GM18909 (cell line): ENCODE results near the gene PPIL1.

Source experiments
- ATAC-seq: cut with Tn5 transposase; IDR thresholded peaks from one replicate; pipeline ENCODE4 v1.9.1; 2021; ENCODE audit warnings: mild to moderate bottlenecking; ENCODE audit not compliant: unreplicated experiment, poor library complexity

PPIL1 gene

DNA sequence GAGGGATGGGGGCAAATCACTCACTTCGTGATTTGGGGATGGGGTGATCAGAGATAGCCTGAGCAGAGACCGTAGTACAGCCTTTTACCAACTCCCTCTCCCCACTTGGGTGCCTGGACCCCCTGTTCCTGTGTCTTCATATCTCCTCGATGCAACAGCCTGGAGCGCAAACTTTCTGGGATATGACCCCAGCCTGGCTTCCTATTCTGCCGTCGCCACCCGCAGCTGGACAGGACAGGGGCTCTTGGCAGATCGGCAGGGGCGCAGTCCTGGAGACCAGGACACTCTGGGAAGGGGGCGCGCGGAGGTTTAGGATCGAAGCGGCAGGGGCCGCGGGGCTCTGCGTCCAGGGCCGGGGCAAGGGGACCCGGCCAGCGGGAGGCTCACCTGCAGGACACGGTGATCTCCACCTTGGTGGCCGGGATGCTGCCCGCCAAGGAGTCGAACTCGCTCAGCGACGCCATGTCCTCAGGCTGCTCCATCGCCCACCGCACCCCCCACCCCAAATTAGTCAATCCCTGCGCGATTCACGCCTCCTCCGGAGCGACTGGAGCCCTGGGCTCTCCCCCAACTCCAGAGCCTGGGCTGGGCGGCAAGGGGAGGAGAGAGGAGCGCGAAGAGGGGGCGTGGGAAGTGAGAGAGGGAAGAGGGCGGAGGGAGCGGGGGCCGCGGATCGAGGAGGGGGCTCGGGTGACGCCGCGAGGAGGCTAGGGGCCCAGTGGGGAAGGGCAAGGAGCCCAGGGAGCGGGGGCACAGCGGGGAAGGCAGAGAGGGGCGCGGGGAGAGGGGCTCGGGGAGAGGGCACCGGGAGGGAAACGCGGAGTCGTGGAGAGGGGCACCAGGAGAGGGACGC, 35.5 kb downstream of the PPIL1 start, which contains the start of gene CPNE5:
Gene CPNE5, minus strand, starts transcription at position 549 of the 853 bp plus-strand sequence. Its CDS starts 67 bp downstream, at position 482.
- ATAC-seq = no peak

DNA sequence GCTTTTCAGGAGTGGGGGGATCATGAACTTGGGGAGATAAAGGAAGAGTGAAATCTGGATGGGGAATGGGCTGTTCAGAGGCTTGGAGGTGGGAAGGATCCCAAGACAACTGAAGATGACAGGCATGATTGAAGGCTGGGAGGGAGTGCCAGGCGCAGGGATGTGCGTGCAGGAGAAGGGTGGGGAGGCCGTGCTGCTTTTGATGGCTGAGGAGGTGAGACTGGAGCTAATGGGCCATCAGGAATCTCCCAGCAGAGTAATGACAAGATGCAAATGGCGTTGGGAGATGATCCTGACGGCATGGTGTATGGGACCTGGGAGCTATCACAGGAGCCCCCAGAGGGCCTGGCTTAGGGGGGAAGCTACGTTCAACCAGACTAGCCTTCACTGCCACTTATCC, 36.9 kb downstream of the PPIL1 start:
- no peak for ATAC-seq

DNA sequence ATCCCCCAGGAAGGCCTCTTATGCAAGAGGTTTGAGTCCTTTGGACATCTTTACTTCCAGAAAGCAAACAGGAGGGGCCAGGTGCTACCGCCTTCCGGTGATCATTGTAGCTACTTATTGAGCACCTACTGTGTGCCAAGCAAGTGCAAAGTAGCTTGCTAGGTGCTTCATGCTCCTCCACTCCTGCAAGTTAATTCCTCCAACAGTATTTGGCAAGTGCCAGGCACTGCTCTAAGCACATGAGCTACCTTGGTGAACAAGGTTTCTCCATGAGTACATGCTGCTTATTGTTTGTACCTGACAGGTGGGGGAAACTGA, 37.6 kb downstream of the PPIL1 start:
- no peak for ATAC-seq

DNA sequence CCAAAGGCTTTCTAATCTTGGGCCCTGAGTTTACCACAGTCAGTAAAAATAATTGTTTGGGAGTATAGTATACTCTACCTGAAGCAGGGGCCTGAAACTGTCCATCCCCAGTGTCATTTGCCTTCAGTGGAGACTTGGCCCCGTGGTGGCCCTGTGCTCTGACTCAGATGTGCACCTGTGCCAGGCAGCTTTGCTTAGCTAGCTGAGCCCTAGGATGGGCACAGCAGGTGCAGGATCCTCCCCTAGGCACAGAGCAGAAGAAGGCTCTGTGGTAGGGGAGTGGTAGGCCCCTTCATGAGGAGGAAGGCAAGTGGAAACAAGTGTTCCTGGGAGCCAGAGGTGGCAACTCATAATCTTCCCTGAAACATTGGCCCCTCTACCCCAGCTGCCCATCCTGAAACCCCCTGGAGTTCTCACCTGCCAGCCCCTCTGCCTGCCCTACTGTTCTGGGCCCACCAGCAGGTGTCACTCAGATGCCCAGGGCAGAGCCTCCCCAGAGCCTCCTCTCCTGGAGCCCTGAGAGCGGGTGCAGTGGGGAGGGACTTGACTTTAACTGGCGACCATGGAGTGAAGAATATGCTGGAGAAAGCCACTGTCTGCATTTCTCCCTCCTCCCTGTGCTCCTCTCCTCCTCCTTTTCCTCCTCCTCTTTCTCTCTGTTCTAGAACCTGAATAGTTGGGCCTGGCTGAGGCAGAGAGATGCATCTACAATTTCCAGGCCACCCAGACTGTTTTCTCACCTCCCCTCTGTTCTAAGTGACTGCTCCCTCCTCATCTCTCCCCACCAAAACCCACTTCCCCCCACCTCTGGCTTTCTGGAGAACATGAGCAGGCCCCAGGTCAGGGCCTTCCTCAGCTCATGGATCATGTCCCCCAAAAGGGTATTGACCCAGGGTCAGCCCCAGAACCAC, 38.2 kb downstream of the PPIL1 start:
- ATAC-seq = no peak

DNA sequence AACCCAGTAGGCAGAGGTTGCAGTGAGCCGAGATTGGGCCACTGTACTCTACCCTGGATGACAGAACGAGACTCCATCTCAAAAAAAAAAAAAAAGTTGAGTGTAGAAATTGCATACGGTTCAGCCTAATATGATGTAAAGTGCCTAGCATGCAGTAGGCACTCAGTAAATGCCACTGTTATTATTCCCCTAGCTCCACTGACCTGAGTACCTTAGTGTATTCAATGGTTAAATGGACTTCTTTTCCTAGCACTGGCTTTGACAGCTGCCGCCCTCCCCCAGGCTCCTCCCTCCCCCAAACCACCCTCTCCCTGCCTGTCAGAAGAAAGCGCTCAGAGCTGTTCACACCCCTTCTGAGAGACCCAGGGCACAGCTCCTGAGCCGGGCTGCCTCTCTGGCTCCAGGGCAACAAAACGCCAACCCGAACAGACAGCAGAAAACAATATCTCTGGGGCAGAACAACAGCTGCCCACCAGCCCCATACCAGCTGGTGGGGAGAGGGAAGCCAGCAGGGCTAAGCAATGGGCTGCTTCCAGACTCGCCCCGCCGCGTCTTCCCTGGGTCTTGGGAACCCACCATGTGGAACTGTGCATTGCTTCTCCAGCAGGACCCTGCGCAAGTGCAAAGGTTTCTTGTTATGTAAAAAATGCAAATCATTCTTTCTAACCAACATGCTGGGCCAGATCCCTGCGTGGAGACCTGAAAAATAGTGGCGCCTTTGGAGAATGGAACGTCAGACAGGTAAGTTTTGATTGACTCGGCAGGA, 39.8 kb downstream of the PPIL1 start:
- no peak for ATAC-seq

DNA sequence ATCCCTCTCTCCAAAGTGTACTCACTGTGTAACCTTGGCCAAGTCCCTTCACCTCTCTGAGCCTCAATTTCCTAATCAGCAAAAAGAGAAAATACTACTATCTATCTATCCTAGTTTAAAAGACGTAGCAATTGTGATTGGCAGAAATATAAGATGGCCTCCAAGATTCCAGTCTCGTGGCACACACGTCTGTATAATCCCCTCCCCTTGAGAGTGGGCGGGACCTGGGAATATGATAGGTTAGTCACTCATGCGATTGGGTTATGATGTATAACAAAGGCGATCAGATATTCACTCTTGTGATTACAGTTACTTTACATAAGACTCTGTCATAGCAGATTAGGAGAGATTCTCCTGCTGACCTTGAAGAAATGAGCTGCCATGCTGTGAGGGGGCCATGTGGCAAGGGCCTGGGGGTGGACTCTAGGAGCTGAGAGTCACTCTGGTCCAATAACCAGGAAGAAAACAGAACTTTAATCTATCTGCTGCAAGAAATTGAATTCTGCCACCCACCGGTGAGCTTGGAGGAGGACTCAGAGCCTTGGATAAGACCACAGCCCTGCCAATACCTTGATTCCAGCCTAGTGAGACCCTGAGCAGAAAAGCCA, 41.3 kb downstream of the PPIL1 start:
- no peak for ATAC-seq

DNA sequence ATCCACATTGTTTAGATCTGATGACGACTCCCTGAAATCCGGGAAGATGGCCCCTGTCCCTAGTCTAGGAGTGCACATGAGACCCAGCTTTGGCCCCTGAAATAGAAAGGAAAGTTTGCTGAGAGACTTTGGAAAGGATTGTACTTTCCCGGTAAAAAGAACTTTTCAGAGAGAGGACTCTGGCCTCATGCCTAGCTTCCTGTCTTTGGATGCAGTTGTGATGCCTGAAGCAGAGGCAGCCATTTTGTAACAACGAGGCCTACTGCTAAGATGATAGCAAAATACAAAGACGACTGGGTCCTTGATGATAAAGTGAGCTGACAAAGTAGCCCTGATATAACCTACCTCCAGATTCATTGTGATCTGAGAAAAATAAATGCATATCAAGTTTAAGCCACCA, 42.3 kb downstream of the PPIL1 start:
- ATAC-seq = no peak

DNA sequence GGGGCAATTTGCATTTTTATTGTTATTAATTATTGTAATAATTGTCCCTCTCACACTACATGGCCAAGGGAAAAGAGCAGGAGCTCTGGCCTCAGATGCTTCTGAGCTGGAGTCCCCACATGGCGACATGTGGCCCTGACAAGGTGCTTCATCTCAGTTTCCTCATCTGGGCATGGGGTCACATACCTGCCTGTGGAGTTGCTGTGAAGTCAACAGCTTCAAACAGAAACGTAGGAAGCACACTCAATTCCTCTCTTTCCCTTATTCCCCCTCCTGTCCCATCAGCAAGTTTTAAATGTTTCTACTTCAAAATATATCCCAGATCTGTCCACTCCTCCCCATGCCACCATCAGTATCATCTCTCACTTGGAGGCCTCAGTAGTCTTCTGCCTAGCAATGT, 44.0 kb downstream of the PPIL1 start:
- ATAC-seq = no peak

GRCh38 chr6:36829919-36830544, 44.6 kb downstream of the PPIL1 start:
- ATAC-seq = no peak

- no peak for ATAC-seq
Measured at GRCh38 chr6:36827261-36828079, 47.1 kb downstream of the PPIL1 start.

DNA sequence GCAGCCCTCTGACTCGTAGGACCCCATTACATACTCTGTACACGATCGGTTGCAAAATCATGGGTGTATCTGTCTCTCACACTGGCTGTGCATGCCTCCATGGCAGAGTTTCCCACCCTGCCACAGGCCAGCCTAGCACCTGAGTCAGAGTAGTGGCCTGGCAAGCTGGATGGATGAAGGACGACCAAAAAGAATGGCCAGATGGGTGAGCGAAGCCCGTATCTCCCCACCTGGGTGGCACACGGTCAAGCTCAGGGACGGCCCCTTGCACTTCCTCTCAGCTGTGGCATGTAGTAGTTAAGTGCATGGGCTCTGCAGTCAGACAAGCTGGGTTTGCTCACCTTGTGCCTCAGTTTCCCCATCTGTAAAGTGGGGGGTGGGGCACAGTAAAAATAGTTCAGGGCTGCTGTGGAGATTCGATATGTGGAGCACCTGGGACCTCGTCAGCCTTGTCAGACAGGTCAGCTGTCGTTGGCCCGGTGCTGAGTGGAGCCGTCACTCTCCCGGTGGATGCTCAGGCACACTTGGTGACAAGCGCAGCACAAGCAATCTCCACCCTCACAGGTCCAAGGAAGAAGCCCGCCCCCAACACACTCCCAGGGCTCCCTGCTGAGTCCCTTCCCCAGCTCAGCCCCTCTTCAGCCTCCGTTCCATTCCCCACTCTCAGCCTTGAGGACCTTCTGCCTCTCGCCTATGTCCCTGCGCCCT, 47.9 kb downstream of the PPIL1 start:
- ATAC-seq = no peak

DNA sequence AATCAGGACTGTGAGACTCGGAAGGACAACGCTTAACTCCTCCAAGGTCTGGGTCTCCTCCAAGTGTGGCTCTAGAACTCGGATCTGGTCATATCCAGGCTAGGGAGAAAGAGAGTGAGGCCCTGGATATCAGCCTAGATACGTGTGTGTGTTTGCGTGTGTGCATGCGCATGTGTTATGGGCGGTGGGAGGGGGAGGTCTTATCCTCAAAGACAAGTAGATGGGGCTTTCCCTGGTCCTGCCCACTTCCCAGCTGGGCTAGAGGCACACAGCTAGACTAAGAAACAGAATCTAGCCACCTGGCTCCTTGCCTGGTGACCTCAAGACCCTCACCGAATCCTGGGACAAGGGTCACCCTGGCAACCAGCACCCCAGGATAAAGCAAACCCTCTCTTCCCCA, 48.6 kb downstream of the PPIL1 start:
- ATAC-seq = no peak

DNA sequence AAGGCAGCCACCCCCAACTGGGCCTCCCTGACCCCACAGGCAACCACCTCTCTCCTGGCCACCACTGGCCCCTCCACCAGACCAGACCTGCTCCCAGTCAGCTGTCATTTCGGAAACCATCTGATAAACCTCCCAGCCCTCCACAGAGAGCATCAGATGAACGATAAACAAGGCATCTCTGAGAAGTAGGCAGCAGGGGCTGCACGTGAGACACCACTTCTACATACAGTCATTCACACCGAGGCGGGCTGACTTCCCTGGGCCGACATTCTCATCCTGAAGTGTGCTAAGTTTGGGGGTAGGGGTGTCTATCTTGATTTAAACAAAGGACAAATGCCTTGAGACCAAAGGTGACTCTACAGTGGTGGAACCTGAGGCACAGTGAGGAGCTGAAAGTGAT, 49.2 kb downstream of the PPIL1 start:
- no peak for ATAC-seq

DNA sequence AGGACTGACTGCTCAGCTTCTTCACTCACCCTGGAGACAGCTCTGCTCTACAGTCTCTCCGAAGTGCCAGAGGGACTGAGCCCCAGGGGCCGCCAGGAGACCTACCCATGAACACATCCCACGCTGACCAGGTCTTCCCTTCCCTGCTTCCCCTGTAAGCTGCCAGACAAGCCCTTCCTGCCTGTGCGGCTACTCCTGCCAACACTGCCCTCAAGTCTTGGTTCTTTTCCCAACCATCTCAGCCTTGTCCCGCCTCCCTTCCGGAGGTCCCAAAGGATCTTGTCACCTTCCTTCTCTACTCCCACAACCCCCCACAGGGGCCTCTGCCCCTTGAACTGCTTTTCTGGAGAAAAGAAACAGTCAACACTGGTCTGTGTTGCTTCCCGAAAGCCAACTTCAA, 50.4 kb downstream of the PPIL1 start:
- no peak for ATAC-seq

GRCh38 chr6:36823421-36824096, 51.0 kb downstream of the PPIL1 start:
- ATAC-seq = no peak

GRCh38 chr6:36822506-36823269, 51.9 kb downstream of the PPIL1 start:
- ATAC-seq = no peak
